ENCODE results near the gene SENP3. TPM values are rescaled to one million over a fixed set of nuclear protein-coding genes. Genes with fewer than 3 reads are reported as not detected.

Gene SENP3
- total RNA-seq, 1 experiment from 2014 or later = 63.7 TPM

DNA sequence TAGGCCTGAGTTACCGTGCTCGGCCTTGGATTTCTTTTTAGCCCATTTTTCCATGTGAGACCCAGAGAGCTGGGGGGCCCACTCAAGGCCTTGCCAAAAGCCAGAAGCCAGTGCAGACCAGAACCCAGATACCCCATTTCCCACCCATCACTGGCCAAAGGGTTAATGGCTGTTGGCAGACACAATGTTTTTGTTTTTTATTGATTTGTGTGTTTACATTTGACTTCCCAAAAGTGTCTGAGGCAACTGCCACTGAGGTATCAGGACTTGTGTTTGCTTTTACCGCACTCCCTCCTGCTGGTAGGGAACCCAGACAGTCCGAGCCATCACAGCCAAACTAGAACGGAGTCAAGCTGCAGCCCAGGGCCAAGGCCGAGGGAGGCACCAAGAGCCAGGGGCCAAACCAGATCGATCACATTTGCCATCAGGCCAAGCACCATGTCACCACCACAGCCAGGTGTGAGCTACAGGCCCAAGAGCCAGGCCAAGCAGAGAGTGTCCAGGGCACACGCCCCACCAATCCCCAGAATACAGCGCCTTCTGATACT lies 20.6 kb upstream of the SENP3 start:
- BruUV-seq (replicated peaks) = no TSS peak
- Histone ChIP-seq H3K27me3 (ENCODE audit: control insufficient read depth, insufficient read depth, low read length) (no peaks in the 10 kb centered on the region), H3K4me1 (ENCODE audit: control insufficient read depth, insufficient read depth, low read length) (no peaks in the 10 kb centered on the region), H3K9me3 (ENCODE audit: control insufficient read depth, insufficient read depth, low read depth, low read length) (no peaks in the 10 kb centered on the region), H3K4me3 (ENCODE audit: low read depth in 2 of 2, low read length in 2 of 2) (no peak overlapping the region), H3K27ac (ENCODE audit: low read length) (no peak overlapping the region), H3K36me3 (ENCODE audit: control insufficient read depth, insufficient read depth, low read length) (no peaks in the 10 kb centered on the region)
- in situ Hi-C loops (cut with HindIII; ENCODE audit: low pct_unique_long_range_greater_than_20kb, low sequenced_read_pairs) = no loop called here
- ChIA-PET CTCF (no interaction called here), POLR2A (no interaction called here)
- intact Hi-C loops (cut with micrococcal nuclease; ENCODE audit: unreplicated experiment) = no loop called here
- TF ChIP-seq POLR2AphosphoS5 (IDR thresholded peaks at IDR 0.05; ENCODE audit: low read depth, low read length) (no peak), TCF7L2 (IDR thresholded peaks at IDR 0.05; ENCODE audit: low read depth, low read length) (no peak), CTCF (IDR thresholded peaks at IDR 0.05) (no peak)
- TF ChIP-seq, protein P1, sequence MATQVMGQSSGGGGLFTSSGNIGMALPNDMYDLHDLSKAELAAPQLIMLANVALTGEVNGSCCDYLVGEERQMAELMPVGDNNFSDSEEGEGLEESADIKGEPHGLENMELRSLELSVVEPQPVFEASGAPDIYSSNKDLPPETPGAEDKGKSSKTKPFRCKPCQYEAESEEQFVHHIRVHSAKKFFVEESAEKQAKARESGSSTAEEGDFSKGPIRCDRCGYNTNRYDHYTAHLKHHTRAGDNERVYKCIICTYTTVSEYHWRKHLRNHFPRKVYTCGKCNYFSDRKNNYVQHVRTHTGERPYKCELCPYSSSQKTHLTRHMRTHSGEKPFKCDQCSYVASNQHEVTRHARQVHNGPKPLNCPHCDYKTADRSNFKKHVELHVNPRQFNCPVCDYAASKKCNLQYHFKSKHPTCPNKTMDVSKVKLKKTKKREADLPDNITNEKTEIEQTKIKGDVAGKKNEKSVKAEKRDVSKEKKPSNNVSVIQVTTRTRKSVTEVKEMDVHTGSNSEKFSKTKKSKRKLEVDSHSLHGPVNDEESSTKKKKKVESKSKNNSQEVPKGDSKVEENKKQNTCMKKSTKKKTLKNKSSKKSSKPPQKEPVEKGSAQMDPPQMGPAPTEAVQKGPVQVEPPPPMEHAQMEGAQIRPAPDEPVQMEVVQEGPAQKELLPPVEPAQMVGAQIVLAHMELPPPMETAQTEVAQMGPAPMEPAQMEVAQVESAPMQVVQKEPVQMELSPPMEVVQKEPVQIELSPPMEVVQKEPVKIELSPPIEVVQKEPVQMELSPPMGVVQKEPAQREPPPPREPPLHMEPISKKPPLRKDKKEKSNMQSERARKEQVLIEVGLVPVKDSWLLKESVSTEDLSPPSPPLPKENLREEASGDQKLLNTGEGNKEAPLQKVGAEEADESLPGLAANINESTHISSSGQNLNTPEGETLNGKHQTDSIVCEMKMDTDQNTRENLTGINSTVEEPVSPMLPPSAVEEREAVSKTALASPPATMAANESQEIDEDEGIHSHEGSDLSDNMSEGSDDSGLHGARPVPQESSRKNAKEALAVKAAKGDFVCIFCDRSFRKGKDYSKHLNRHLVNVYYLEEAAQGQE (IDR thresholded peaks at IDR 0.05; ENCODE audit: insufficient read depth in 1 of 2, low read depth in 2 of 2, low read length in 1 of 2) = no peak
- no peak for DNase-seq (ENCODE audit: low read depth, low spot score)
- no peak for ATAC-seq

DNA sequence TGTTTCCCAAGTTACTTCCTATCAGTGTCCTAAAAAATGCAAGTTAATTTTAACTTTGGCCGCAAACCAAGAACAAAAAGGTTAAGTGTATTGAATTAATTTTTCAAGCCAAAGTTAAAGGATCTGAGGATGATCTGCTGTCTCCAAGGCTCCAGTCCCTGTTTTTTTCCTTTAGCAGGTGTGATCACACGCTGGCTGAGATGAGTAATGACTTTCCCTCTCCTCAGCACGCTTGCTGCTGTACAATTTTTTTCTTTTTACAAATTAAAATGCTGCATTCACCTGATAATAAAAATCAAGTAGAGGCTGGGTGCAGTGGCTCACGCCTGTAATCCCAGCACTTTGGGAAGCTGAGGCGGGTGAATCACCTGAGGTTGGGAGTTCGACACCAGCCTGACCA lies 16.8 kb upstream of the SENP3 start:
- DNase-seq (ENCODE audit: low read depth, low spot score) (no peak), ATAC-seq (no peak)
- Histone ChIP-seq H3K9me3 (ENCODE audit: control insufficient read depth, insufficient read depth, low read depth, low read length) (no peaks in the 10 kb centered on the region), H3K4me1 (ENCODE audit: control insufficient read depth, insufficient read depth, low read length) (peaks cover 5% of the 10 kb centered on the region; the same call in 1 of the 2 replicates), H3K27ac (ENCODE audit: low read length) (no peak overlapping the region), H3K36me3 (ENCODE audit: control insufficient read depth, insufficient read depth, low read length) (no peaks in the 10 kb centered on the region), H3K27me3 (ENCODE audit: control insufficient read depth, insufficient read depth, low read length) (no peaks in the 10 kb centered on the region), H3K4me3 (ENCODE audit: low read depth in 2 of 2, low read length in 2 of 2) (no peak overlapping the region)
- CTCF ChIA-PET = no interaction called here
- in situ Hi-C loops (cut with HindIII; ENCODE audit: low pct_unique_long_range_greater_than_20kb, low sequenced_read_pairs) = no loop called here
- POLR2A ChIA-PET = no interaction called here
- TF ChIP-seq, protein P1 (IDR thresholded peaks at IDR 0.05; ENCODE audit: insufficient read depth in 1 of 2, low read depth in 2 of 2, low read length in 1 of 2) = no peak
- TF ChIP-seq POLR2AphosphoS5 (IDR thresholded peaks at IDR 0.05; ENCODE audit: low read depth, low read length) (no peak), TCF7L2 (IDR thresholded peaks at IDR 0.05; ENCODE audit: low read depth, low read length) (no peak), SIN3A (IDR thresholded peaks at IDR 0.05; ENCODE audit: borderline replicate concordance, insufficient read depth, low read depth, low read length) (no peak), CTCF (IDR thresholded peaks at IDR 0.05) (no peak)
- BruUV-seq (replicated peaks) = no TSS peak
- intact Hi-C loops (cut with micrococcal nuclease; ENCODE audit: unreplicated experiment) = no loop called here

All from Panc1 (cell line).